Cardiac muscle cell (in vitro differentiated cells and primary cell): ENCODE measurements around the gene SH3BGRL3. TPM values are rescaled to one million over a fixed set of nuclear protein-coding genes. Genes with fewer than 3 reads are reported as not detected.

ENCODE experiments used
- DNase-seq, 2 donors: peaks; one replicate each; pipeline versions ENCODE4 v3.0.0 to v3.0.0-alpha.2; 2010 to 2017; ENCODE audit warnings: low read depth in 1 of 2, low spot score in 1 of 2
- H3K27ac ChIP-seq: fragments of 200-600 bp; sonication (generic); 2 replicates; pipeline ENCODE4 v1.5.1; 2016
- H3K27me3 ChIP-seq: fragments of 200-600 bp; sonication (generic); 2 replicates; pipeline ENCODE4 v1.6.0; 2016; ENCODE audit warnings: control low read depth
- H3K36me3 ChIP-seq: fragments of 200-600 bp; sonication (generic); 2 replicates; pipeline ENCODE4 v1.5.1; 2016; ENCODE audit warnings: control low read depth
- H3K4me1 ChIP-seq: fragments of 200-600 bp; sonication (generic); 2 replicates; pipeline ENCODE4 v1.8.1; 2017; ENCODE audit warnings: low read depth, mild to moderate bottlenecking, mixed run types
- H3K4me3 ChIP-seq: fragments of 200-600 bp; sonication (generic); 2 replicates; pipeline ENCODE4 v1.5.1; 2016; ENCODE audit warnings: mild to moderate bottlenecking
- H3K9me3 ChIP-seq: fragments of 200-600 bp; sonication (generic); 2 replicates; pipeline ENCODE4 v1.5.1; 2017; ENCODE audit warnings: low read depth, mild to moderate bottlenecking, control low read depth
- CTCF ChIP-seq: IDR thresholded peaks from 2 replicates; pipeline ENCODE4 v1.5.1; 2012; ENCODE audit warnings: low read depth, mild to moderate bottlenecking, low read length
- polyA plus RNA-seq: library from polyadenylated mRNA; unstranded; fragments of >200 nt; fragmentation: Nextera tagmentation; extraction: Ambion mirVana; gene quantifications from 2 replicates; pipeline ENCODE4 v1.2.1, GENCODE V29; 2016
- total RNA-seq: library from RNA; depleted of rRNA; stranded (reverse); fragments of >200 nt; gene quantifications from 2 replicates; pipeline ENCODE4 v1.2.3, GENCODE V29; 2016

SH3BGRL3 gene
- total and polyA plus RNA-seq, 2 experiments from 2014 or later: 23.0 to 119 TPM

GRCh38 chr1:26315874-26316850 is 36.3 kb downstream of the SH3BGRL3 start:
- H3K36me3 ChIP-seq: no peaks in the 10 kb centered on the region
- no peak for TF ChIP-seq CTCF
- H3K4me3 ChIP-seq: no peak overlapping the region
- H3K9me3 ChIP-seq: no peaks in the 10 kb centered on the region
- no peak overlapping the region for H3K27ac ChIP-seq
- no peak for DNase-seq
- no peaks in the 10 kb centered on the region for H3K4me1 ChIP-seq
- H3K27me3 ChIP-seq: no peaks in the 10 kb centered on the region

- TF ChIP-seq CTCF: no peak
- no peak overlapping the region for H3K27ac ChIP-seq
- no peak overlapping the region for H3K4me3 ChIP-seq
- H3K27me3 ChIP-seq: no peaks in the 10 kb centered on the region
- DNase-seq: no peak
- H3K4me1 ChIP-seq: no peaks in the 10 kb centered on the region
- H3K36me3 ChIP-seq: no peaks in the 10 kb centered on the region
- no peaks in the 10 kb centered on the region for H3K9me3 ChIP-seq
Observed at GRCh38 chr1:26317146-26317545, 37.3 kb downstream of the SH3BGRL3 start.

DNA sequence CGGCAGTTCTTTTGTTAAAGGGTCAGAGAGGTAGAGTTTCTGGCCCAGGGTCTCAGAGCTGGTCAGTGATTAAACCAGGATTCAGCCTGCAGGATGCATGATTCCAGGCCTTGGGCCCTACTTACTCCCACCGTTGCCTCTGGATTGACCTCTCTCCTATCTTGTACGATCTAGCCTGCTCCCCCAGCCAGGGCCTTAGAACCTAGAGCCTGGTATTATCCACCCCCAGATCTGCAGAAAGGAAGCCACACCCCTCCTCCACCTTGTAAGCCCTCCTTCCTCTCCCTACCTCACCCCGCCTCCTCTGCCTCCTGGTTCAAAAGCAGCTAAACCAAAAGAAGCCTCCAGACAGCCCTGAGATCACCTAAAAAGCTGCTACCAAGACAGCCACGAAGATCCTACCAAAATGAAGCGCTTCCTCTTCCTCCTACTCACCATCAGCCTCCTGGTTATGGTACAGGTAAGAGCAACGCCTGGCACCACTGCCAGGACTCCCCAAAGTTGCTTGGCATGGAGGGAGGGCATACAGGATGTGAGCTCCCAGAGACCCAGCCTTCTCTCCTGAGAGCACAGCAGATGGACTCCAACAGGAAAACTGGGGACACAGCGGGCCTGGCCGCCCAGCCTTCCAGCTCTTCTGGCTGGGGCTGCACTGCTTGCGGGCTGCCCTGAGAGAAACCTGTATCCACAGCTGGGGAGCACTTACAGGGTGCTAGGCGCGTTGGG is 37.9 kb downstream of the SH3BGRL3 start, which contains the start of gene CD52:
Gene CD52, plus strand, starts transcription at position 347 of the 726 bp plus-strand sequence. Its CDS starts 60 bp downstream, at position 407.
- no peak for DNase-seq
- no peaks in the 10 kb centered on the region for H3K36me3 ChIP-seq
- no peaks in the 10 kb centered on the region for H3K27me3 ChIP-seq
- no peaks in the 10 kb centered on the region for H3K4me1 ChIP-seq
- no peak within 1 kb of the TSS for H3K4me3 ChIP-seq
- no peaks in the 10 kb centered on the region for H3K9me3 ChIP-seq
- no peak within 1 kb of the TSS for H3K27ac ChIP-seq
- no peak for TF ChIP-seq CTCF

- no peak for TF ChIP-seq CTCF
- H3K9me3 ChIP-seq: no peaks in the 10 kb centered on the region
- no peak for DNase-seq
- H3K27me3 ChIP-seq: no peaks in the 10 kb centered on the region
- no peaks in the 10 kb centered on the region for H3K4me1 ChIP-seq
- no peaks in the 10 kb centered on the region for H3K36me3 ChIP-seq
- no peak overlapping the region for H3K27ac ChIP-seq
- no peak overlapping the region for H3K4me3 ChIP-seq
Observed at GRCh38 chr1:26318338-26319064, 38.6 kb downstream of the SH3BGRL3 start.

GRCh38 chr1:26320896-26321295 is 41.0 kb downstream of the SH3BGRL3 start:
- H3K27ac ChIP-seq: no peak overlapping the region
- no peaks in the 10 kb centered on the region for H3K9me3 ChIP-seq
- H3K36me3 ChIP-seq: no peaks in the 10 kb centered on the region
- H3K4me3 ChIP-seq: no peak overlapping the region
- no peak for DNase-seq
- H3K4me1 ChIP-seq: no peaks in the 10 kb centered on the region
- no peak for TF ChIP-seq CTCF
- no peaks in the 10 kb centered on the region for H3K27me3 ChIP-seq
